ENCODE measurements around the gene MICB. TPM values are rescaled to one million over a fixed set of nuclear protein-coding genes. Genes with fewer than 3 reads are reported as not detected.

MICB gene
- total RNA-seq, 1 donor from 2014 or later: 5.8 TPM

Other genes with a start within 250 kb of the MICB start
- gene HLA-C, start 226.1 kb upstream of the MICB start, total RNA-seq: 587 and 786 TPM in 2 replicates
- 1,493 and 2,082 TPM in 2 replicates for gene HLA-B, start 141.0 kb upstream of the MICB start, total RNA-seq
- gene MICA, start 94.5 kb upstream of the MICB start, total RNA-seq: 70.0 and 70.6 TPM in 2 replicates
- not detected in 2 replicates for gene MCCD1, start 30.8 kb downstream of the MICB start, total RNA-seq
- gene DDX39B, start 43.9 kb downstream of the MICB start, total RNA-seq: 284 and 294 TPM in 2 replicates
- gene ATP6V1G2, start 48.5 kb downstream of the MICB start, total RNA-seq: 2.6 and 3.4 TPM in 2 replicates
- gene NFKBIL1, start 49.5 kb downstream of the MICB start, total RNA-seq: 18.8 and 20.4 TPM in 2 replicates
- not detected in 2 replicates for gene LTA, start 74.1 kb downstream of the MICB start, total RNA-seq
- gene TNF, start 77.4 kb downstream of the MICB start, total RNA-seq: 0.79 and 1.2 TPM in 2 replicates
- 0.26 and 0.52 TPM in 2 replicates for gene LTB, start 84.3 kb downstream of the MICB start, total RNA-seq
- not detected in 2 replicates for gene LST1, start 88.1 kb downstream of the MICB start, total RNA-seq
- not detected in 2 replicates for gene NCR3, start 94.9 kb downstream of the MICB start, total RNA-seq
- gene AIF1, start 117.1 kb downstream of the MICB start, total RNA-seq: not detected in 2 replicates
- 180 and 188 TPM in 2 replicates for gene PRRC2A, start 122.6 kb downstream of the MICB start, total RNA-seq
- gene BAG6, start 154.5 kb downstream of the MICB start, total RNA-seq: 233 and 247 TPM in 2 replicates
- gene APOM, start 157.7 kb downstream of the MICB start, total RNA-seq: 0.89 and 1.2 TPM in 2 replicates
- 14.7 and 15.5 TPM in 2 replicates for gene C6orf47, start 162.6 kb downstream of the MICB start, total RNA-seq
- 11.7 and 13.8 TPM in 2 replicates for gene GPANK1, start 166.9 kb downstream of the MICB start, total RNA-seq
- gene CSNK2B, start 167.9 kb downstream of the MICB start, total RNA-seq: 200 and 208 TPM in 2 replicates
- 17.5 and 20.3 TPM in 2 replicates for gene LY6G5B, start 171.8 kb downstream of the MICB start, total RNA-seq
- 2.9 and 3.9 TPM in 2 replicates for gene LY6G5C, start 182.9 kb downstream of the MICB start, total RNA-seq
- gene ABHD16A, start 205.2 kb downstream of the MICB start, total RNA-seq: 34.3 and 38.3 TPM in 2 replicates
- not detected in 2 replicates for gene LY6G6F, start 208.7 kb downstream of the MICB start, total RNA-seq
- gene LY6G6D, start 217.2 kb downstream of the MICB start, total RNA-seq: not detected in 2 replicates
- 0.41 and 0.66 TPM in 2 replicates for gene LY6G6C, start 223.6 kb downstream of the MICB start, total RNA-seq
- gene MPIG6B, start 225.2 kb downstream of the MICB start, total RNA-seq: not detected in 2 replicates
- gene DDAH2, start 231.2 kb downstream of the MICB start, total RNA-seq: 62.5 and 72.4 TPM in 2 replicates
- 484 and 518 TPM in 2 replicates for gene CLIC1, start 238.4 kb downstream of the MICB start, total RNA-seq
- 5.7 and 6.8 TPM in 2 replicates for gene MSH5, start 241.9 kb downstream of the MICB start, total RNA-seq